CD4-positive, alpha-beta T cell treated with Interleukin-4 for 4 hours (primary cell): Measurements from ENCODE around the gene SMARCD1.

Source experiments
- DNase-seq: peaks from one replicate; pipeline ENCODE4 v3.0.0-alpha.2; 2020

The SMARCD1 gene

DNA sequence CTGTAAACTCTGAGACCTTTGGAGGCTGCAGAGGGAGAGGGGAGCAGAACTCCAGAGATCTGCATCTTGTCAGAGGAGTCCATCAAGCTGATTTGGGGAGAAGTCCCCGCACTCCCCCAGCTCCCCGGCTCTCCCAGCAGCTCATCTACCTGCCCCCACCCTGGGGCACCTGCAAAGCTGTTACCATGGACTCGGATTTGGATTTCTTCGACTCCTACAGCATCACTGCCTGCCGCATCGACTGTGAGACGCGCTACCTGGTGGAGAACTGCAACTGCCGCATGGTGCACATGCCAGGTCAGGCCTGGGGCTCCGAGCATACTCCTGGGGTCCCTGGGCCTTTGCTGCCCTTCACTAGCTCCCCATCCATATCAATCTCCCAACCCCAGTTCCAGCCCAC is 6.9 kb upstream of the SMARCD1 start:
- DNase-seq, result no peak

DNA sequence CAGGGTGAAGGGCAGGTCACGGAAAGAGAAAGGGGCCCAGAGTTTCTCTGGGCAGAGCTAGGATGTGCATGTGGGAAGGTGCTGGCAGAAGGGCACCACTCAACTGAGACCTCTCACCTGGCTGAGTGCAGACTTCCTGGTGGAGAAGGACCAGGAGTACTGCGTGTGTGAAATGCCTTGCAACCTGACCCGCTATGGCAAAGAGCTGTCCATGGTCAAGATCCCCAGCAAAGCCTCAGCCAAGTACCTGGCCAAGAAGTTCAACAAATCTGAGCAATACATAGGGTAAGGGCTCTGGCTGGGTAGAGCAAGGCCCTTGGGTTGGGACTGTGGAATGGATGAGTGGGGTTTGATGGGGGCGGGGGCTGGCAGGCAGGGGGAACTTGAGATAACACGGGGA is 5.4 kb upstream of the SMARCD1 start:
- DNase-seq, result no peak

DNA sequence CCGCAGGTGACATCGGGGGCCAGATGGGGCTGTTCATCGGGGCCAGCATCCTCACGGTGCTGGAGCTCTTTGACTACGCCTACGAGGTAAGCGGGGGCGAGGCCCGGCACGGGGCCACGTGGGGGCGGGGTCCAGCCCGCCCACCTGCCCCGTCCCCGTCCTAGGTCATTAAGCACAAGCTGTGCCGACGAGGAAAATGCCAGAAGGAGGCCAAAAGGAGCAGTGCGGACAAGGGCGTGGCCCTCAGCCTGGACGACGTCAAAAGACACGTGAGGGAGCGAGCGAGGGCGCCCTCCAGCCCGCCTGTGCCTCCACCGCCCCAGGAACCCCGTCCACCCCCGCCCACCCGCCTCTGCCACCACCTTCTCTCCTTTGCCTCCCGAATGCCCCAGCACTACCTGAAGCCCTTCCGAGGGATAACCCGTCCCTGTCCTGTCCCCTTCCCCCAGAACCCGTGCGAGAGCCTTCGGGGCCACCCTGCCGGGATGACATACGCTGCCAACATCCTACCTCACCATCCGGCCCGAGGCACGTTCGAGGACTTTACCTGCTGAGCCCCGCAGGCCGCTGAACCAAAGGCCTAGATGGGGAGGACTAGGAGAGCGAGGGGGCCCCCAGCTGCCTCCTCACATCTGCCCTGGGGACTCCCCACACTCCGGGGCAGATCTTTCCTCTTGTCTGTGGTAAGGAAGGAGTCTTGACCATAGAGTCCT is 3.9 kb upstream of the SMARCD1 start:
- DNase-seq, result no peak

DNA sequence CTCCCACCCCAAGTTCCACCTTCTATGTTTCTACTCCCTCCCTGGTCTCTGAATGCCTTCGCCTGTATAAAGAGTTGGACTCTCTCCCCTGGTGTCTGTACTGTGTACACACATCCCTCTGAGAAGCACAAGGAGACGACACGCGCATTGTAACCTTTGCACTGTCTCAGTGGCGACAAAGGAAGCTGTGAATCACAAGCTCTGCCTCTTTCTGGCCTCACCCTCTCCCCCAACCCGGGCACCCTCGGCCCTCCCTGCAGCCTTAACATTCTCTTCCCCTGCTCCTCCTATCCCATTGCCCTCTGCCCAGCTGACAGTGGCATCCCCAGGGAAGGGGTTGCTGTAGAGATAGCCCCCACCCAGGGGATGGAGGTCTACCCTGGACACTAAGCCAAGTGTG is 2.5 kb upstream of the SMARCD1 start:
- DNase-seq, result no peak

DNA sequence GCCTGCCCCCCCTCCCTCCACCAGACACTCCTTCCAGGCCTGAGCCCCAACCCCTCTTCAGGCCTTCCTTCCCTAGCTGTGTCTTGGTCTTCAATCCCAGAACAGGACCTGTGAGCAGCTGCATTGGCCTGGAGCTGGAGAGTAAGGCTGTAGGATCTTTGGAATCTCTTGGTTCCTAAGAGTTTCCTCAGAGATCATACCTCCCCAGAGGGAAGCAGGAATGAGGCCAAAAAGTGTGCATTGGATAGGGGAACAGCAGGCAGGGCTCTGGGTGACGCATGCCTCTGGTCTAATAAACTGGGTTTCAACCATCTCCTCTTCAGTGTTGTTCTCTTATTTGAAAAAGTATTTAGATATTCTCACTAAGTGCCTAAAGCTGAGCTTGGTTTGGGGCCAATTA is 1.8 kb upstream of the SMARCD1 start:
- no peak for DNase-seq

DNA sequence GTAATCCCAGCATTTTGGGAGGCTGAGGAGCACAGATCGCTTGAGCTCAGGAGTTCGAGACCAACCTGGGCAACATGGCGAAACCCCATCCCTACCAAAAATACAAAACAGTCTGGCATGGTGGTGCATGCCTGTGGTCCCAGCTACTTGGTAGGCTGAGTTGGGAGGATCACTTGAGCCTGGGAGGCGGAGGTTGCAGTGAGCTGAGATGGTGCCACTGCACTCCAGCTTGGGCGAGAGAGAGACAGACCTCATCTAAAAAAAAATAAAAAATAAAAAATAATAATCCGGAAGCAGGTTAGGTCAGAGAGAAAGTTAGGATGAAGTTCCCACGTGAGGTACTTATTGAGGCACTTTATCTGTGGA is 750 bp upstream of the SMARCD1 start:
- peak; percentile 1 for DNase-seq

DNA sequence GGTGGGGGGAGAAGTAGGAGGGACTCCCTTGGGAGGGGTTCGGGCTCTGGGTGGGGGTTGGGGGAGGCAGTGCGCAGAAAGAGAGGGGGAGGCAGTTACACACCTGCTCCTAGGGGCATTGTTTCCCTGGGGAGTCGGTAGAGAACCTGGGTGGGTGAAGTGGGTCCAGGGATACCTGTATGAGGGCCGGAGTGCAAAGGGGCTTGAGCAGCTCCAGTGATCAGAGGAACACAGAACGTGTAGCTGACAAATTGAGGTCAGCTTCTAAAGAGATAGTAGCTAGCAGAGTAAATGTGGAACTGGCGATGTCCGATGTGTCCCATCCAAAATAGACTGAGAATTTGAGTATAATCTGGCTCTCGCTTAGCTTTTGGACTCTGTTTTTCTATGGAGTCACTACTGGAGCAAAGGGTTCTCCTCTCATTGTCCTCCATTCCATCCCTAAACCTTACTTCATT is 502 bp downstream of the SMARCD1 start:
- no peak for DNase-seq

DNA sequence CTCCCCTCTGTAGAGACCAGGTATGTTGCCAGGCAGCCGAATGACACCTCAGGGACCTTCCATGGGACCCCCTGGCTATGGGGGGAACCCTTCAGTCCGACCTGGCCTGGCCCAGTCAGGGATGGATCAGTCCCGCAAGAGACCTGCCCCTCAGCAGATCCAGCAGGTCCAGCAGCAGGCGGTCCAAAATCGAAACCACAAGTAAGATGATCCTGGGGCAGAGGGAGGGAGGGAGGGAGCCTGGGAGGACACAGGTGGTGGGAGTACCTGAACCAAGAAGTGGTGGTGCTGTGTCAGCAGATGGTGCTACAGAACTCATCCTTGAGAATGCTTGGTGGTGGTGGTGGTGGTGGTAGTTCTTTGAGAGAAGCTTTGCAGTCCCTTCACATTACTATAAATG is 1.0 kb downstream of the SMARCD1 start:
- no peak for DNase-seq

DNA sequence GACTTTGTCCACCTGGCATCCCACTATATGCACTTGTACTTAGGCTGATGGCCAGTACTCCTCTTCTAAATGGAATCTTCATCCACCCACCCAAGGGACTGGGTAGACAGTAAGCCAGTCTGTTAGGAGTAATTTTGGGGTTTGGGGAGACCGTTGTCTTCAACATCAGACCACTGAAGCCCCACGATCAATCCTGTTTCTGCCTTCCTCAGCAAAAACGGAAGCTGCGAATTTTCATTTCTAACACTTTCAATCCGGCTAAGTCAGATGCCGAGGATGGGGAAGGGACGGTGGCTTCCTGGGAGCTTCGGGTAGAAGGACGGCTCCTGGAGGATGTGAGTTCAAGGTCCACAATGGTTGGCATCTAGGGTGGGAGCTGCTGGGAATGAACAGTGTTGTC is 2.0 kb downstream of the SMARCD1 start:
- DNase-seq, result no peak

DNA sequence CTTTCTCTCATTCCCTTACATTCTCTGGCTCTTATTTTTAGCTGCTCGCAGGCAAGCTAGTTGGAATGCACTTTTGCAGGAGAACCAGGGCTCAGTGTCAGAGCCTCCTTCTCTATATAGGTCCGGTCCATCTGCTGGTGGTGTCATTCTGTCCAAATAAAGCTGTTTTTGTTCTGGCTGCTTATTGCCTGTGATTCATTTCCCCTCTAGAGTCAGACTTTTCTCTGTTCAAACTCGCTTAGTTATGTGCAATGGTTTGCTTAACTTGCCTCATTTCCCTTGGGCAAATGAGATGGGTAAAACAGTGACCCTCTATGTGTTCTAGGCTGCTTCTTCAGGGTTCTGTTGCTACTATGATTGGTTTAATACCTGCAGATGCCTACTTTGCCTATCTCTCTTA is 2.9 kb downstream of the SMARCD1 start:
- DNase-seq, result no peak

DNA sequence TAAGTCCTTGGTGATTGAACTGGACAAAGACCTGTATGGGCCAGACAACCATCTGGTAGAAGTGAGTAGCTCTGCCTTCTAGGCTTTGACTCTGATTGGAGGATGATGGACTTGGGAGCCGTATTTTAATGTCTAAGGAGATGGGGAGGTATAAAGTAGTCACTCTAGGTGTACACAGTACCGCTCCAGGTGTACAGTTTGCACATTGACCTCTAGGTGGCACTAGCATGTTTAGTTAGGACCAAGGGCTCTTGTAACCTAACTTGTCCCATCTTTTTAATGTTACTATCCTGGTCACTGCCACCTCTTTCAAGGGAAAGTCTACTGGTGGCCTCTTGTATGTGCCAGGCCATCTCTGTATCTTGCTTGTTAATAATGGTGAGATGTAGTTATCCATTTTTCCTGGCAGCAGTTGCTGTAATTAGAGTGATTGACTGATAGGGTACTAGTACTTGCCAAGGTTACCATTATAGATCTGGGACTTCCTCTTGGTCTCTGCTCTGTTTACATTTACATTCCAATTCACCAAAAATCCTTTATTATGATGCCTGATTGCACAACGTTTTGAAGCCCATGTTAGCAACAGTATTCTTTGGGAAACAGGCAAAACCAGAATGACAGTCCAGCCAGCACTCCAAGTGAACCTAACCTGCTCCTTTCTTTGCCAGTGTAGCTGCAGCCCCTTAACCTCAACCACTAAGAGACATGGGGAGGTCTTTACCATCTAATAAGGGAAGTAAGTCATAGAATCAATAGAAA is 3.6 kb downstream of the SMARCD1 start:
- DNase-seq, result peak; percentile 71

DNA sequence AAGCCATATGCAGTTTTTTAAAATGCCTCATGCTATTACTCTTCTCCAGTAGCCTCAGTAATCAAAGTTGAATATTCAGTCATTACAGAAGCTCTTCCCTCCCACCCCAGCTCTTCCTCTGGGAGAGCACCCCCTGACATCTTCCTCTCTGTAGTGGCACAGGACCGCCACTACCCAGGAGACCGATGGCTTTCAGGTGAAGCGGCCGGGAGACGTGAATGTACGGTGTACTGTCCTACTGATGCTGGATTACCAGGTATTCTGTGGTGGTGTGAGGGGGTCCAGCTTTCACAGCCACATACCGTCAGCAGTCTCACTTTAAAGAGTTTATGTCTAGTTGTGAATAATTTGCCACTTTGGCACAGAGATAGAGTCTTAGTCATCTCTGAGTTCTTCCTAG is 4.6 kb downstream of the SMARCD1 start:
- no peak for DNase-seq

DNA sequence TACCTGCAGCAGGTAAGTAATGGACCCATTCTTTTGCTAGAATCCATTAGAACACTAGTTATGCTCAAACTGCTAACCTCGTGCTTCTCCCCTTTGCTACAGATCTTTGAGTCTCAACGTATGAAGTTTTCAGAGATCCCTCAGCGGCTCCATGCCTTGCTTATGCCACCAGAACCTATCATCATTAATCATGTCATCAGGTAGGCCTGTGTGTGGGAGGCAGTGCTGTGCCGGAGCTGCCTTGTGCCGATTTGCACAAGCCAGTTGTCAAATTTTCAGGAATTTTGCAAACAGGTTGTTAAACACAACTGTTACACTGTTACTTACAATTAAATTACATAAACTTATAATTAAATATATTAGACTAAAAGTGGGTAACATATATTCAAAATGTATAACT is 5.2 kb downstream of the SMARCD1 start:
- DNase-seq, result no peak

DNA sequence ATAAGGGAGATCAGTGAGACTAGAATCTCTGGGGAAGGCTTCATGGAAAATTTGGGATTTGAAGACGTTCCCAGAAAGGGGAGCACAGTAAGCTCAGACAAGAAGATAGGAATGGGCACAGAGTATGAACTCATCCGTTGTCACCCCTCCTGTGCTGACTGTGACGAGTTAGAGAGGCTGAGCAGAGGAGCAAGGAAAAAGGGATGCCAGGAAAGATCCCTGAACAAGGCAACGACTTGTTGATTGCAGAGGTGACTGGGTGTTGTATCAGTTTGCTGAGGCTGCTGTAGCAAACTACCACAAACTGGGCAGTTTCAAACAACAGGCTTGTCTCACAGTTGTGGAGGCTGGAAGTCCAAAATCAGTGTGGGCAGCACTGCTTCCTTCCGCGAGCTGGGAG is 12.8 kb downstream of the SMARCD1 start:
- no peak for DNase-seq

DNA sequence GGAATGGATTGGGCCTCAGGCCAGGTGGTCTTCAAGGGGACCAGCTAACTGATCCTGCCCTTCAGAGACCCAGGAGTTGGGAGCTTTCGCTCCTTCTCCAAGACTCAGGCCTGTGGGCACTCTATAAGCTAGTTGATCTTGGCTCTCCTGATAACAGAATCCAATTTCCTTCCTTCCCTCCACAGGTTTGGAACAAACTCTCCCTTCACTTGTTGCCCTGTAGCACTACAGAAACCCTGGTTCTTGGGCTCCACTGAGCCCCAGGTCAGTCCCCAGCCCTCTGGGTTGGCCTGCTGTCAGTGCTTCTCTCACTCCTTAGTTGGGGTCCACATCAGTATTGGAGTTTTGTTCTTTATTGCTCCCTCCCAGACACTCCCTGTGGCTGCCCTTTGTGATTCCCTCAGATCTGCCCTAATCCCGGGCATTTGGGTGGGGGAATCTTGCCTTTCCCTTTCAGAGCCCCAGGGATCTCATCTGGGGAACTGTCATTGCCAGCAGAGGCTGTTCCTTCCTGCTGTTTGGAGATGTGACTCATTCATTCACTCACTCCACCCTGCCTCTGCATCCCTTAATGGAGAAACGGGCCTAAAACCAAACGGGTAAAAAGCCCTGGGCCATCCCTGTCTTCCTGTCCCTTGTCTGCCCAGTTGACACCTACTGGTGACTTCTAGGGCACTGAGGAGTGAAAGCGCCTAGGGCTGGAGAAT is 14.3 kb downstream of the SMARCD1 start:
- DNase-seq, result no peak

DNA sequence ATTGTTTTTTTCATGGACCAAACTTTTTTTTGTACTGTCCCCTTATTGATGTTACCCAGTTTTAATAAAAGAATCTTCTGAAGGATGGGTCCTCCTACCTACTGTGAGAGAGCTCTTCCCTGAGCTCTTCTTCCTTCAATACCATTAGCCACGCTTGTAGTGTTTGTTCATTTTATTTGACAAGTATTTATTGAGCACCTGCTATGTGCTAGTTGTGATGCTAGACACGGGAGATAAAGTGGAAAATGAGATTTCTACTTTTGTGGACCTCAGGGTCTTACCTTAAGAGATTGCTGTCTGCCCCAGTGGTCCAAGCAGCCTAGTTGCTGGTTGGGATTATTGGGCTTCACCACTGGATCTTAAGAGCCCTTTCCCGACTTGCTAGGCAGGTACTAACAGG is 15.4 kb downstream of the SMARCD1 start:
- no peak for DNase-seq

DNA sequence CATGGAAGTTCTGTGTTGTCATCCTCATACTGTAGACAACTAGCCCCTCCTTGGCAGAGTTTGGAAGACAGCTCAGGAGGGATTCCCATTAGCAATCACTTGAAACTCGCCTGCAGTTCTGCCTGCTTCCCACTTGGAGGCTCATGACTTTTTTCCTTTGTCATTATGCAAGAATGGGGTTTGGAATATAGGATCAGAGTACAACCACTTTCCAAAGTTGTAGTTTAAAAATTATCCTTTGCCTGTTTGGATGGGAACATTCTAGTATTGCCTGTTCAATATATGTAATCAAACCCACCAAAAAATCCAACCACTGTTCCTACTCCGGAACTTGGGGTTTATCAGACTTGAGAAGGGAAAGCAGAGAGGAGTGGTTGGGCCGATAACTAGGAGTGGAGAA is 16.5 kb downstream of the SMARCD1 start:
- no peak for DNase-seq

DNA sequence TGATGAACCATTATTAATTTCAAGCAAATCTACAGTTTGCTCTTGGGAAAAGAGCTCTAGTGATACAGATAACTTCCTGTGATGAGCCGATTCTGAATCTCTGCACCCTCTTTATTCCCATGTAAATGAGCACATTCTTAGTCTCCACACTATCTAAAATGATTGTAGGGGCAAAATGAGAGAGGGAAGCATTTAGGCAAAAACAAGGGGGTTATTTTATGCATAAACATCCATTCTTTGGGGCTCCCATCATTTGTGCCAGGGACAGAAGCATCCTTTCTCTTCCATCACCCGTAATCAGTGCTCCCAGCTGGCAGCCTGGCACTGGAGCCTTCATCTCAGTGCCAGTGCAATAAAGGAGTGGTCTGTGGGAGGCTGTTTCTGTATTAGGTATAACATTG is 17.0 kb downstream of the SMARCD1 start:
- no peak for DNase-seq

DNA sequence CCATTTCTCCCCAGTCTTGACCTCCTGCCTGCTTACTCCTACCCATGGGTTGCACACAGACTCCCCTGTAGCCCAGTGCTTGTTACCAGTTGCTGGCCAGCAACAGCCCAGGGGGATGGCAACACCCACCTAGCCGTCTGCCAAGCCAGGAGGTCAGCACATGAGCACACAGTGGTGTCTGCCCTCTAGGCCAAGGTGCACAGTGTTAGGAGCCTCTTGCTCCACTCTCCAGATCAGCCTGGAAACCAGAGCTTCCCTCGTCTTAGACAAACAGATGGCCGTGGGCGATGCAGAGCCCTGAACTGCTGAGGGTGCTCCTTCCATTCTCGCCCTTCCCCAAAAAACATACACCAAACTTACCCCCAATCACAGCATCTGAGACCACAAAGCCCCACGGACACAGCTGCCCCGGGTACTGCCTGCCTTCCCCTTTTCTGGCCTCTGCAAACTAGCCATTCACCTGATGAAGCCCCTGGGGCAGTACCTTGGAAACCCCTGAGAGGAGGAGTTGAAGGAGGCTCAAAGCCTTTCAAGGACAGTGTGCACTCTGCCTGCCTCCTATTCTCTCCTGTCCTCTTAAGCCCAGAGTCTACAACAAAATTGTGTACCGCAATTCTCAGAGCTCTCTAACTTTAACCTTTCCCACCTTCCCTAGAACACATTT is 17.6 kb downstream of the SMARCD1 start:
- no peak for DNase-seq

DNA sequence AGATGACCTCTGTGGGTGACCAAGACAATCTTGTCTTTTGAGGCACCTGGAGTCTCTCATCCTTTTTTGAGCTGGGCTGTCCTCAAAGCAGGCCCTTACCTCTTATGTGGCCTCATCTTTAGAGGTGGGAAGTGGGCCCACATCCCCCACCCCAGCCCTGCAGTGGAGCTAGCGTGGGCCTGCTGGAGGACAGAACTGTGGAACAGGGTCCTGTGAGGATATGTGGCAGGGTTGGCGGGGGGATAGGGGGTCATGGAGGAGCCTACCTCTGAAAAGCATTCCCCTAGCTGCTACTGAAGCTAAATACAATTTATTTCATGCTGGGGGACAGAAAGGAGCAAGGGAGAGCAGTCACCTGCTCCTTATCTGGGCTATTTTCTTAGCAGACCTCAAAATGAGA is 18.2 kb downstream of the SMARCD1 start:
- no peak for DNase-seq

DNA sequence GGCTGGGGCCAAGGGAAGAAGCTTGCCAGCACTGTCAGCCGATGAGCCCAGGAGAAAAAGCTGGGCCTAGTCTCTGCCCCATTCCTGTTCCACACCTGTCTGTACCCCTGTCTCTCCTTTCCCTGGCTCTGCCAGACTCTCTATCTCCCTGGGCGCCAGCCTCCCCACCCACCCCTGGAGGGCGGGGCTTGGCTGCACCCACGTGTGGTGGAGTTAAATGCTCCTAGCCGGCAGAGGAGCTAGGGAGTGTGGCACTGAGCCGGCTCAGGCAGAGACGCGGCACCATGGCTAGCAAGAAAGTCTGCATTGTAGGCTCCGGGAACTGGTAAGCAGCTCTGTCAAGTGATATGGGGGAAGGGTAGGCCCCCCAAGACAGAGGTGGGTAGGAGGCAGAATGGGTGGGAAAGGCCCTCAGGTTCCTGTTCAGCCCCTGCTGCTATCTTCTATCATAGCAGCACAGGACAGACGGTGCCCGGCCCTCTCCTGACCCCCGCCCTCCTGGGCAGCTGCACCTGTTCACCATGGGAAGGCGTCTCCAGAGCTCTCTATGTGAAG is 18.7 kb downstream of the SMARCD1 start, which contains the start of gene GPD1:
GPD1 (plus strand) TSS at position 242 of the 555 bp plus-strand sequence; CDS start at position 285, 43 bp downstream.
- DNase-seq, result no peak

DNA sequence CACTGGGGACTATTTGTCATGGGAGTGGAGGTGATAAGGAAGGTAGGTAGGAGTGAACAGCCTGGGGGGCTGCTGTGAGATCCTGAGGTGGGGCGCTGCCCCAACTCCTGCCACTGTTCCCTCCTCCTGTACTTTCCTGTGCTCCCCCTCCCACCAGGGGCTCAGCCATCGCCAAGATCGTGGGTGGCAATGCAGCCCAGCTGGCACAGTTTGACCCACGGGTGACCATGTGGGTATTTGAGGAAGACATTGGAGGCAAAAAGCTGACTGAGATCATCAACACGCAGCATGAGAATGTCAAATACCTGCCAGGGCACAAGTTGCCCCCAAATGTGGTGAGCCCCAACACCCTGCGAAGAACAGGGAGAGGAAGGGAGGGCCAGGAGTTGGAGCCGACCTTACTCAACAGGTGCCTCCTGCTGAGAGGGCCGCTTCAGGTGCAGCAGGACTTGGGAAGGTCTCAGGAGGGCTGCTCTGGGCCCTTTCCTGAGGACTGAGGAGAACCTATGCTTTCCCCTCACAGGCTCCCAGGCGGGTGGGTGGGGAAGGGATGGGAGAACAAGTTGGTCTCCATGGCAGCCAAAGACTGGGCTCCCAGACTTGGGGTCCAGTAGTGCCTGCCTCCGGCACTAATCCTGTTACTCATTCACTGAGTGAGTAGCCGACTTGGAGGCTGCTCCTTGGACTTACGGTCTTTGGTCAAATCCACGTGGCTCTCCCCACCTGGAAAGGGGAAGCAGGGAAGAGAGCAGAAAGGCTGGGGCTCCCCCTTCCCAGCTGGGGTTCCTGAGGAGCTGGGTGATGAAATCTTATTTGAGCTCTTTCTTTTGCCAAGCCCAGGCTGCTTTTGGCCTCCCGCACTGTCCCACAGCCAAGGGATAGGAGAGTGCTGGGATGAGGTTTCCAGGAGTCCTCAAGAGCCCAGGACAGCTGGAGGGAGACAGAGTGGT is 19.6 kb downstream of the SMARCD1 start:
- DNase-seq, result no peak
